ENCODE results near the gene HCLS1. TPM values are rescaled to one million over a fixed set of nuclear protein-coding genes. Genes with fewer than 3 reads are reported as not detected.

HCLS1 gene
- total RNA-seq, result 1.4 and 1.9 TPM in 2 replicates

GRCh38 chr3:121660356-121661171 is at the start of gene HCLS1:
HCLS1 (minus strand) TSS chr3:121660903; CDS start chr3:121658347, 2,556 bp downstream.

GRCh38 chr3:121592856-121593702 is 67.6 kb downstream of the HCLS1 start, which contains the start of gene FBXO40:
FBXO40 (plus strand) TSS chr3:121593379; CDS start chr3:121620576, 27,197 bp downstream.

Other genes starting within 250 kb of the HCLS1 start
- 1.4 and 5.5 TPM in 2 replicates for gene POLQ, start 114.9 kb downstream of the HCLS1 start, total RNA-seq
- gene ARGFX, start 93.0 kb downstream of the HCLS1 start, total RNA-seq, result not detected in 2 replicates
- gene FBXO40, start 67.5 kb downstream of the HCLS1 start, total RNA-seq, result not detected in 2 replicates
- 31.3 and 36.9 TPM in 2 replicates for gene GOLGB1, start 88.8 kb upstream of the HCLS1 start, total RNA-seq
- gene IQCB1, start 174.2 kb upstream of the HCLS1 start, total RNA-seq, result 14.2 and 26.6 TPM in 2 replicates
- 0.72 and 9.2 TPM in 2 replicates for gene EAF2, start 174.3 kb upstream of the HCLS1 start, total RNA-seq
- gene SLC15A2, start 233.5 kb upstream of the HCLS1 start, total RNA-seq, result 0.96 and 6.2 TPM in 2 replicates